ENCODE results near the gene TNFSF15.

Gene TNFSF15

DNA sequence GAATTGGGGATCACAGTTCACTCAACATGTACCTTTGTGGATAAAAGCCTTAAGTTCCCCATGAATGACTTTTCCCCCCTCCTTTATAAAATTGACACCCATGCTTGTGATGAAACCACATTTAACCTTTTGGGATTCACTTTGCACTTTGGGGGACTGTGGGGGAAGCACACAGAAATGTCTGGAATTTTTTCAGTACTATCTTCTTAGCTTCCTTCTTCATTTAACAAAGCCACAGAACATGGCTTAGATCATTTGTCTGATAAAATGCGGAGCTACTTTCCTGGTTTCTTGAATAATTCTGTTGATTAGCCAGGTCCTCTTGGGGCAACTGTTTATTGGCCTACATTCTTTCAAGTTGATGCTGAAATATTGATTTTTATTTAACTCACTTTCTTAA is 29.9 kb downstream of the TNFSF15 start:
- TF ChIP-seq, protein P1, sequence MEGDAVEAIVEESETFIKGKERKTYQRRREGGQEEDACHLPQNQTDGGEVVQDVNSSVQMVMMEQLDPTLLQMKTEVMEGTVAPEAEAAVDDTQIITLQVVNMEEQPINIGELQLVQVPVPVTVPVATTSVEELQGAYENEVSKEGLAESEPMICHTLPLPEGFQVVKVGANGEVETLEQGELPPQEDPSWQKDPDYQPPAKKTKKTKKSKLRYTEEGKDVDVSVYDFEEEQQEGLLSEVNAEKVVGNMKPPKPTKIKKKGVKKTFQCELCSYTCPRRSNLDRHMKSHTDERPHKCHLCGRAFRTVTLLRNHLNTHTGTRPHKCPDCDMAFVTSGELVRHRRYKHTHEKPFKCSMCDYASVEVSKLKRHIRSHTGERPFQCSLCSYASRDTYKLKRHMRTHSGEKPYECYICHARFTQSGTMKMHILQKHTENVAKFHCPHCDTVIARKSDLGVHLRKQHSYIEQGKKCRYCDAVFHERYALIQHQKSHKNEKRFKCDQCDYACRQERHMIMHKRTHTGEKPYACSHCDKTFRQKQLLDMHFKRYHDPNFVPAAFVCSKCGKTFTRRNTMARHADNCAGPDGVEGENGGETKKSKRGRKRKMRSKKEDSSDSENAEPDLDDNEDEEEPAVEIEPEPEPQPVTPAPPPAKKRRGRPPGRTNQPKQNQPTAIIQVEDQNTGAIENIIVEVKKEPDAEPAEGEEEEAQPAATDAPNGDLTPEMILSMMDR (IDR thresholded peaks at IDR 0.05; ENCODE audit: low read length, missing control alignments): no peak
- no peak for DNase-seq (ENCODE audit: low read depth)
- H3K4me3 ChIP-seq (replicated peaks; ENCODE audit: low read depth, low read length): no peak overlapping the region

DNA sequence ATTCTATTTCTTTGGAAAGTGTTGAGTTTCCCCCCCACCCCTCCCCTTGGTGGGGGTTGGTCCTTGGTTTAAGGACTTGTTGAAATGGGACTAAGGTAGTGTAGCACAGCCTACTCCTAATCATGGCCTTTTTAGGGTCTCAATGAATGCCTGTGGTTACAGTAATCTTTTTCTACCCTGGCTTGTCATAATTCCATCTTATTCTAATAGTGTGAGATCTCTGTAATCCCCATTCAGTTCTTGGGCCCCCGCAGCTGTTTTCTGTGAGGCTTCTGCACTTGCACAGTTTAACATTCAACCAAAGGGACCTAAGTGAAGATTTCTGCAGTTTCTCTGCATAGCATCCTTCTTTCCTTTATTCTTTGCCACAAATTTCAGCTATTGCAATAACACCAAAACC is 30.7 kb downstream of the TNFSF15 start:
- TF ChIP-seq, protein P1 (IDR thresholded peaks at IDR 0.05; ENCODE audit: low read length, missing control alignments): no peak
- DNase-seq (ENCODE audit: low read depth): no peak
- H3K4me3 ChIP-seq (replicated peaks; ENCODE audit: low read depth, low read length): no peak overlapping the region

DNA sequence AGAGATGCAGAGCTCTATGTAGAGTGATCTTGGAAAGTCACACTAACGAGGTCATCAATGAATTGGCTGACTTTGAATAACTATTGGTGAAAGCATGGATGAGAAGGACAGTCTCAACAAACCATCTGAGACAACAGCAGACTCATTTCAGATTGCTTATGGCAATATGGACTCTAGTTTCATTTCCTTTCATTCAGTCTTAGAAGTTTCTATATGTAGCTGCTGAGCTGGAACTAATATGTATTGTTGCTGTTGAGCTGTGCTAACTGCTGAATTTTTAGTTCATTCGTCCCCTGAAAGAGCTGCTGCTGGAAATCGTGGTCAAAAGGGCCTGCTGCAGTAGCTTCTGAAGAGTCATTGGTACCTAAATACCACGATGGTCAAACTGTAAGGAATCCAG is 31.3 kb downstream of the TNFSF15 start:
- no peak overlapping the region for H3K4me3 ChIP-seq (replicated peaks; ENCODE audit: low read depth, low read length)
- TF ChIP-seq, protein P1 (IDR thresholded peaks at IDR 0.05; ENCODE audit: low read length, missing control alignments): no peak
- DNase-seq (ENCODE audit: low read depth): no peak

DNA sequence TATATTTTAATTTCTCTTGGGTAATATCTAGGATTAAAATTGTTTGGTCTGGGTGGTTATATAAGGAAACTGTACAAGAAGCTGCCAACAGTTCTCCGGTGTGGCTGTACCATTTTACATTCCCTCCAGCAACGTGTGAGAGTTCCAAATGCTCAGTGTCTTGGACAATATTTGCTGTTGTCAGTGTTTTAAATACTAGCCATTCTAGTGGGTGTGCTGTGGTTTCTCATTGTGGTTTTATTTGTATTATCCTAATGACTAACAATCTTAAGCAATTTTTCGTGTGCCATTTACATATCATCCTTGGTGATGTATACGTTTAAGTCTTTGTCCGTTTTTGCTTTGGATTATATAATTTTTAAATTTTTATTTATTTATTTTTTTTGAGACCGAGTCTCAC is 34.0 kb downstream of the TNFSF15 start:
- no peak for DNase-seq (ENCODE audit: low read depth)
- TF ChIP-seq, protein P1 (IDR thresholded peaks at IDR 0.05; ENCODE audit: low read length, missing control alignments): no peak
- H3K4me3 ChIP-seq (replicated peaks; ENCODE audit: low read depth, low read length): no peak overlapping the region

DNA sequence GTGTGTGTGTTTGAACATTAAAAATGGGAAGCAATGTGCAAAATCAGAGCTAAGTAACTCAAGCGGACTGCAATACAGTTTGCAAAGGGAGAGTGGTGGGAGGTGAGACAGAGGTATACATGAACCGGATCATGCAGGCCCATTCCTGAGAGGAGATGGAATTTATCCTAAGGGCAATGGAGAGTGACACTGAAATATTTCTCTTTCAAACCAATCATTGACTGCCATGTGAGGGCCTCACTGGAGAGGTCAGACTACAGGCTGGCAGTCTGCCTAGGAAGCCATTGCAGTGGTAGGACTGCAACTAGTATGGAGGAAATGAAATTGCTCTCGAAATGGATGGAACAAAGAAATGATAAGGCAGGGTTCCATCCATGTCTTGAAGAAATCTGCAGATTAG is 34.8 kb downstream of the TNFSF15 start:
- TF ChIP-seq, protein P1 (IDR thresholded peaks at IDR 0.05; ENCODE audit: low read length, missing control alignments): no peak
- no peak for DNase-seq (ENCODE audit: low read depth)
- no peak overlapping the region for H3K4me3 ChIP-seq (replicated peaks; ENCODE audit: low read depth, low read length)

DNA sequence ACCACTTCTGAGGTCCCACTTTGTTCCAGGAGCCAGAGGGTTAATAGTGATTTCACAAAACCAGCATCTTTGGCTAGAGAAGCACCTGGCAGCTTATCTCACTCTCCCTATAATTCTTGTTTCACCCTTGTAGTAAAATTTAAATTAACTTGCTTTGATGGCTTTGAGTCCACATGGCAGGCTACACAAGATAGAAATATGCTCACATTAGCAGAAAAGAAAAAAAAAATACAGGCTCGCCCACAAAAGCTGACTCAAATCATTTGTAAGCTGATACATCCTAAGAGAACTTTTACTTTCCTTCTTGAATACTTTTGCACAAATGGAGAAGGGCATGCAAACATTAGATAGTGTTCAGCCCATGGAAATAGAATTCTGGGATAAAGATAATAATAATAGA is 36.2 kb downstream of the TNFSF15 start:
- H3K4me3 ChIP-seq (replicated peaks; ENCODE audit: low read depth, low read length): no peak overlapping the region
- TF ChIP-seq, protein P1 (IDR thresholded peaks at IDR 0.05; ENCODE audit: low read length, missing control alignments): no peak
- no peak for DNase-seq (ENCODE audit: low read depth)

DNA sequence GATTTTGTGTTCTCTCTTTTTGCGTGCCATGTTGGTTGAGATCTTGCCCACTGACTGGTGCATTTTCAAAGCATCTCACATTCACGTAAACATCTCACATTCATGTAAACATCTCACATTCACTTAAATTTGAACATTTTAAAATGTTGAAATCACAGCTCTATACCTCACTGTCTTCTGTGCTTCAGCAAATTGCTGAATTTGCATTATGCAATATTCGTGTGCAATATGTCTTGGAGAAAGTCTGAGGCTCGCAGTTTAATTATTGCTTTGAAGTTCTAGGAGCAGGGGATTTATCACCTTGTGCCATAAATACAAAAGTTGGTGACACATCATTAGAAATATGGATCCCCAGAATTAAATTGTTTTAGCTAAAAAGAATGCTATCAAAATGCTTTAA is 42.6 kb downstream of the TNFSF15 start:
- TF ChIP-seq, protein P1 (IDR thresholded peaks at IDR 0.05; ENCODE audit: low read length, missing control alignments): no peak
- DNase-seq (ENCODE audit: low read depth): no peak
- H3K4me3 ChIP-seq (replicated peaks; ENCODE audit: low read depth, low read length): no peak overlapping the region

Data from fibroblast of pulmonary artery (primary cell).